ENCODE results near the gene ABL2.
"Not testable (repeated sequence)": the region's sequence is repeated elsewhere in the genome, so short reads cannot be mapped to it uniquely, and the experiment has no call there.

The ABL2 gene

GRCh38 chr1:179169616-179170467 is 59.6 kb downstream of the ABL2 start:
- no peak for DNase-seq (ENCODE audit: low read depth in 2 of 2)

- DNase-seq (ENCODE audit: low read depth in 2 of 2), result no peak
Measured at GRCh38 chr1:179168536-179168935, 60.9 kb downstream of the ABL2 start.

GRCh38 chr1:179167955-179168354 is 61.5 kb downstream of the ABL2 start:
- DNase-seq (ENCODE audit: low read depth in 2 of 2), result no peak

- DNase-seq (ENCODE audit: low read depth in 2 of 2), result no peak
Measured at GRCh38 chr1:179167418-179167777, 62.1 kb downstream of the ABL2 start.

- DNase-seq (ENCODE audit: low read depth in 2 of 2), result no peak
Measured at GRCh38 chr1:179166663-179167417, 62.6 kb downstream of the ABL2 start.

GRCh38 chr1:179164494-179164893 is 65.0 kb downstream of the ABL2 start:
- no peak for DNase-seq (ENCODE audit: low read depth in 2 of 2)

- DNase-seq (ENCODE audit: low read depth in 2 of 2), result no peak
Measured at GRCh38 chr1:179156708-179157107, 72.8 kb downstream of the ABL2 start.

GRCh38 chr1:179156026-179156425 is 73.5 kb downstream of the ABL2 start:
- DNase-seq (ENCODE audit: low read depth in 2 of 2), result no peak

GRCh38 chr1:179155615-179156014 is 73.9 kb downstream of the ABL2 start:
- DNase-seq (ENCODE audit: low read depth in 2 of 2), result no peak

GRCh38 chr1:179154437-179154836 is 75.0 kb downstream of the ABL2 start:
- no peak for DNase-seq (ENCODE audit: low read depth in 2 of 2)

- no peak for DNase-seq (ENCODE audit: low read depth in 2 of 2)
Measured at GRCh38 chr1:179153217-179153616, 76.3 kb downstream of the ABL2 start.

- DNase-seq (ENCODE audit: low read depth in 2 of 2), result no peak
Measured at GRCh38 chr1:179151908-179152682, 77.4 kb downstream of the ABL2 start.

- no peak for DNase-seq (ENCODE audit: low read depth in 2 of 2)
Measured at GRCh38 chr1:179146911-179147310, 82.6 kb downstream of the ABL2 start.

GRCh38 chr1:179146476-179146875 is 83.0 kb downstream of the ABL2 start:
- DNase-seq (ENCODE audit: low read depth in 2 of 2), result no peak

GRCh38 chr1:179145521-179145920 is 84.0 kb downstream of the ABL2 start:
- no peak for DNase-seq (ENCODE audit: low read depth in 2 of 2)

GRCh38 chr1:179144626-179145025 is 84.9 kb downstream of the ABL2 start:
- DNase-seq (ENCODE audit: low read depth in 2 of 2), result no peak

- no peak for DNase-seq (ENCODE audit: low read depth in 2 of 2)
Measured at GRCh38 chr1:179143322-179143721, 86.2 kb downstream of the ABL2 start.

GRCh38 chr1:179142889-179143299 is 86.6 kb downstream of the ABL2 start:
- DNase-seq (ENCODE audit: low read depth in 2 of 2), result no peak

GRCh38 chr1:179141592-179142251 is 87.8 kb downstream of the ABL2 start:
- DNase-seq (ENCODE audit: low read depth in 2 of 2), result no peak

- DNase-seq (ENCODE audit: low read depth in 2 of 2), result not testable (repeated sequence)
Measured at GRCh38 chr1:179138755-179139154, 90.7 kb downstream of the ABL2 start.

- DNase-seq (ENCODE audit: low read depth in 2 of 2), result no peak
Measured at GRCh38 chr1:179137617-179138255, 91.7 kb downstream of the ABL2 start.

All from stimulated activated CD4-positive, alpha-beta T cell treated with anti-CD3 and anti-CD28 coated beads, Interleukin-12 subunit alpha, Interleukin-12 subunit beta, amount 100 ng/mL, for 24 hours (primary cell).